H1 (cell line): ENCODE results near the gene MCEE. TPM values are rescaled to one million over a fixed set of nuclear protein-coding genes. Genes with fewer than 3 reads are reported as not detected.
"Not testable (repeated sequence)": the region's sequence is repeated elsewhere in the genome, so short reads cannot be mapped to it uniquely, and the experiment has no call there.

Experiments
- CTCF ChIA-PET: fragments of 300-600 bp; sonication (Branson Sonifier 250); formaldehyde crosslinking; loops from one replicate; lab custom pipeline; 2021; ENCODE audit not compliant: partially characterized antibody; lab: Charles Lee
- POLR2A ChIA-PET: fragments of 300-600 bp; sonication (Branson Sonifier 250); formaldehyde crosslinking; loops from one replicate; lab custom pipeline; 2021; ENCODE audit warnings: inconsistent platforms; ENCODE audit not compliant: partially characterized antibody; lab: Charles Lee
- DNase-seq, 2 experiments: peaks; one replicate each; pipeline versions ENCODE4 v3.0.0 to v3.0.0-alpha.2; 2010 to 2022; ENCODE audit warnings: low spot score in 2 of 2, low read depth in 1 of 2, mixed read lengths in 1 of 2
- FAIRE-seq: peaks from 2 replicates; lab custom pipeline; 2011; peaks lifted over from hg19 to GRCh38; lab: Jason Lieb, UNC
- H2AFZ ChIP-seq: 2 replicates; pipeline ENCODE4 v1.8.1; 2012; ENCODE audit warnings: low read length, inconsistent platforms
- H2AK5ac ChIP-seq: 2 replicates; pipeline ENCODE4 v1.6.1; 2013; ENCODE audit warnings: low read depth, low read length
- H2BK120ac ChIP-seq: replicated peaks from 2 replicates; pipeline ENCODE3; 2013; ENCODE audit warnings: low read depth, low read length, inconsistent platforms
- H2BK12ac ChIP-seq: 2 replicates; pipeline ENCODE4 v1.6.1; 2013; ENCODE audit warnings: low read depth, low read length
- H2BK15ac ChIP-seq: 2 replicates; pipeline ENCODE4 v1.6.1; 2013; ENCODE audit warnings: low read length
- H2BK20ac ChIP-seq: 2 replicates; pipeline ENCODE4 v1.6.1; 2013; ENCODE audit warnings: low read length
- H2BK5ac ChIP-seq: 2 replicates; pipeline ENCODE4 v1.6.1; 2013; ENCODE audit warnings: low read depth, low read length
- H3K14ac ChIP-seq: 2 replicates; pipeline ENCODE4 v1.6.1; 2013; ENCODE audit warnings: inconsistent platforms; ENCODE audit not compliant: insufficient read length
- H3K18ac ChIP-seq: 2 replicates; pipeline ENCODE4 v1.6.1; 2013; ENCODE audit warnings: low read length; ENCODE audit errors: extremely low read depth
- H3K23ac ChIP-seq: 2 replicates; pipeline ENCODE4 v1.6.1; 2013; ENCODE audit warnings: inconsistent platforms; ENCODE audit not compliant: insufficient read length
- H3K23me2 ChIP-seq: 2 replicates; pipeline ENCODE4 v1.6.1; 2013; ENCODE audit warnings: low read depth, low read length
- H3K27ac ChIP-seq: 2 replicates; pipeline ENCODE4 v1.6.1; 2011; ENCODE audit warnings: low read depth, low read length, inconsistent platforms
- H3K27me3 ChIP-seq, 4 experiments: replicated peaks in 1 of 4; 1 replicate in 1 of 4; 2 replicates in 3 of 4; pipeline versions ENCODE4 v1.6.1 to v1.8.1; 2011 to 2013; ENCODE audit warnings: low read length in 3 of 4, mild to moderate bottlenecking in 3 of 4, inconsistent platforms in 2 of 4, mixed read lengths in 2 of 4, moderate library complexity in 1 of 4; ENCODE audit not compliant: control insufficient read depth in 3 of 4, insufficient read depth in 3 of 4; ENCODE audit errors: extremely low read depth in 1 of 4
- H3K36me3 ChIP-seq, 4 experiments: 2 replicates each; pipeline versions ENCODE4 v1.6.1 to v1.8.1; 2011 to 2013; ENCODE audit warnings: mild to moderate bottlenecking in 4 of 4, low read length in 3 of 4, moderate library complexity in 2 of 4, control low read depth in 1 of 4, inconsistent platforms in 1 of 4; ENCODE audit not compliant: insufficient read depth in 4 of 4, control insufficient read depth in 2 of 4
- H3K4ac ChIP-seq: replicated peaks from 2 replicates; pipeline ENCODE3; 2013; ENCODE audit warnings: low read length, low read depth, mixed read lengths, inconsistent platforms; ENCODE audit not compliant: insufficient read length
- H3K4me1 ChIP-seq, 4 experiments: replicated peaks in 1 of 4; 1 replicate in 1 of 4; 2 replicates in 3 of 4; pipeline versions ENCODE4 v1.6.1 to v1.8.1; 2011 to 2013; ENCODE audit warnings: low read length in 3 of 4, inconsistent platforms in 2 of 4, mixed read lengths in 1 of 4; ENCODE audit not compliant: insufficient read depth in 4 of 4, control insufficient read depth in 3 of 4
- H3K4me2 ChIP-seq, 2 experiments: 2 replicates each; pipeline versions ENCODE4 v1.6.1 to v1.8.1; 2011 to 2013; ENCODE audit warnings: low read depth in 2 of 2, low read length in 2 of 2, control low read depth in 1 of 2, inconsistent platforms in 1 of 2, mild to moderate bottlenecking in 1 of 2; ENCODE audit not compliant: insufficient read depth in 1 of 2
- H3K4me3 ChIP-seq, 4 experiments: fragments of 200-600, 300-600 bp in 1 of 4; sonication (generic), shearing (Covaris generic), sonication (Bioruptor Twin) in 1 of 4; 2 replicates each; pipeline versions ENCODE4 v1.5.1 to v1.8.1; 2011 to 2016; ENCODE audit warnings: low read length in 4 of 4, low read depth in 3 of 4, control low read depth in 2 of 4, inconsistent platforms in 2 of 4, mild to moderate bottlenecking in 2 of 4, mixed read lengths in 1 of 4, moderate library complexity in 1 of 4; ENCODE audit not compliant: insufficient read depth in 2 of 4; ENCODE audit errors: extremely low read depth in 1 of 4
- H3K56ac ChIP-seq: replicated peaks from 2 replicates; pipeline ENCODE3; 2013; ENCODE audit warnings: low read depth, mild to moderate bottlenecking, mixed read lengths, low read length, inconsistent platforms; ENCODE audit not compliant: insufficient read length
- H3K79me1 ChIP-seq: 2 replicates; pipeline ENCODE4 v1.6.1; 2013; ENCODE audit warnings: low read depth, low read length, control low read depth
- H3K79me2 ChIP-seq, 2 experiments: 2 replicates each; pipeline versions ENCODE4 v1.6.1 to v1.8.1; 2012 to 2013; ENCODE audit warnings: low read length in 2 of 2, mild to moderate bottlenecking in 2 of 2, inconsistent platforms in 1 of 2; ENCODE audit not compliant: insufficient read depth in 2 of 2, control insufficient read depth in 1 of 2
- H3K9ac ChIP-seq, 4 experiments: replicated peaks in 1 of 4; 1 replicate in 1 of 4; 2 replicates in 3 of 4; pipeline versions ENCODE4 v1.6.1 to v1.8.1; 2011 to 2013; ENCODE audit warnings: low read depth in 3 of 4, low read length in 3 of 4, control low read depth in 2 of 4, mild to moderate bottlenecking in 2 of 4, moderate library complexity in 2 of 4, inconsistent platforms in 1 of 4; ENCODE audit errors: extremely low read depth in 1 of 4
- H3K9me3 ChIP-seq, 2 experiments: 2 replicates each; pipeline versions ENCODE4 v1.6.1 to v1.8.1; 2012 to 2013; ENCODE audit warnings: mild to moderate bottlenecking in 2 of 2, moderate library complexity in 2 of 2, control low read depth in 1 of 2, inconsistent platforms in 1 of 2, low read depth in 1 of 2, low read length in 1 of 2, mixed read lengths in 1 of 2; ENCODE audit not compliant: insufficient read depth in 2 of 2
- H4K20me1 ChIP-seq, 2 experiments: replicated peaks in 1 of 2; 2 replicates each; pipeline versions ENCODE3 to v1.8.1; 2011 to 2013; ENCODE audit warnings: inconsistent platforms in 2 of 2, low read length in 2 of 2, mild to moderate bottlenecking in 1 of 2; ENCODE audit not compliant: insufficient read depth in 2 of 2, control insufficient read depth in 1 of 2
- H4K5ac ChIP-seq: 2 replicates; pipeline ENCODE4 v1.6.1; 2013; ENCODE audit warnings: low read length, low read depth, mixed read lengths, inconsistent platforms; ENCODE audit not compliant: insufficient read length
- H4K8ac ChIP-seq: 2 replicates; pipeline ENCODE4 v1.8.0; 2013; ENCODE audit warnings: mild to moderate bottlenecking, moderate library complexity, low read length, inconsistent platforms; ENCODE audit not compliant: insufficient read depth; ENCODE audit errors: extremely low read depth
- H4K91ac ChIP-seq: replicated peaks from 2 replicates; pipeline ENCODE3; 2013; ENCODE audit warnings: low read length, mixed read lengths, inconsistent platforms; ENCODE audit not compliant: insufficient read length
- WGBS, 2 experiments: shearing (Covaris generic) in 1 of 2; methylation state at CpG; one replicate each; pipeline versions ENCODE4 v1.1.6 to v1.1.7; 2013 to 2015; ENCODE audit warnings: low lambda C conversion rate in 2 of 2, mixed read lengths in 2 of 2, inconsistent platforms in 1 of 2, low coverage in 1 of 2, missing lambda C conversion rate in 1 of 2; ENCODE audit not compliant: insufficient replicate concordance in 2 of 2, insufficient coverage in 1 of 2, insufficient read length in 1 of 2; ENCODE audit errors: extremely low coverage in 1 of 2, missing lambda C conversion rate in 1 of 2; 5-methylcytosine and 5-hydroxymethylcytosine counted together
- polyA plus RNA-seq, 7 experiments: library from polyadenylated mRNA; depleted of rRNA in 3 of 7; stranded (reverse) in 5 of 7; unstranded in 2 of 7; fragments of >200 nt in 5 of 7; fragments of 200-250 nt in 2 of 7; gene quantifications; 1 replicate in 5 of 7; 2 replicates in 1 of 7; 4 replicates in 1 of 7; pipeline versions ENCODE4 v1.2.1 to v1.2.3, GENCODE V29; 2011 to 2013; ENCODE audit warnings: missing spikeins in 2 of 7, mixed read lengths in 2 of 7
- total RNA-seq: library from RNA; stranded (reverse); fragmentation: NEBNext Ultra II Directional; extraction: Animal tissue kit (Norgen Biotek cat#: 25700); gene quantifications from 2 replicates; pipeline ENCODE4 v1.2.1, GENCODE V29; 2021

Gene MCEE
- total and polyA plus RNA-seq, 2 of the 8 experiments (the other 6 are each of a cell fraction or from before 2014, with no cell fraction given) = 7.3 to 14.1 TPM

GRCh38 chr2:71083752-71084312, 46.2 kb downstream of the MCEE start:
- not testable (repeated sequence) for H3K79me1 ChIP-seq, H2BK15ac ChIP-seq, H4K20me1 ChIP-seq, H3K4me3 ChIP-seq, H2AFZ ChIP-seq, H3K9me3 ChIP-seq, H3K36me3 ChIP-seq, H3K14ac ChIP-seq, H3K56ac ChIP-seq, H2BK5ac ChIP-seq, DNase-seq, H2BK120ac ChIP-seq, H3K23ac ChIP-seq, H3K27me3 ChIP-seq, H3K4ac ChIP-seq, H3K79me2 ChIP-seq, H3K9ac ChIP-seq, H3K4me2 ChIP-seq, H4K8ac ChIP-seq, H3K27ac ChIP-seq, H3K23me2 ChIP-seq, FAIRE-seq, H4K5ac ChIP-seq, H3K18ac ChIP-seq
- CTCF ChIA-PET = interaction anchor here (1.2 to 2.6 kb wide), 5 partner anchors 13 to 82 kb away, joined by 3 to 12 read pairs (median 4); partner anchors contain the start of gene NAGK
- 90% methylated on average over 10 of the region's 13 CpGs; no CpG with 5 or more reads in 1 of the 2 experiments for WGBS, 2 experiments
- H2BK20ac ChIP-seq = peak overlapping the region; percentile 48; the same call in 1 of the 2 replicates
- H2AK5ac ChIP-seq = 0 out of 2 replicates have a peak overlapping the region, but pooled peaks have one; percentile 4
- peak overlapping the region; percentile 54 for H4K91ac ChIP-seq
- POLR2A ChIA-PET = interaction anchor here (0.6 to 1.0 kb wide), 2 partner anchors 9 to 15 kb away, joined by 3 read pairs; no protein-coding TSS in a partner anchor
- H2BK12ac ChIP-seq = 0 out of 2 replicates have a peak overlapping the region, but pooled peaks have one; percentile 23
- H3K4me1 ChIP-seq = peaks cover 7 to 10% (median 7%) of the 10 kb centered on the region in 4 experiments
